WI38 (cell line): ENCODE measurements around the gene AADAC.

Source experiments
- H3K4me3 ChIP-seq: 2 replicates; pipeline ENCODE4 v1.5.1; 2011; ENCODE audit warnings: low read depth, mild to moderate bottlenecking, control low read depth, low read length
- TF ChIP-seq, protein P1 (sequence below): IDR thresholded peaks from 2 replicates; pipeline ENCODE4 v1.5.1; 2012; ENCODE audit warnings: low read depth, mild to moderate bottlenecking, control low read depth, low read length

AADAC gene

DNA sequence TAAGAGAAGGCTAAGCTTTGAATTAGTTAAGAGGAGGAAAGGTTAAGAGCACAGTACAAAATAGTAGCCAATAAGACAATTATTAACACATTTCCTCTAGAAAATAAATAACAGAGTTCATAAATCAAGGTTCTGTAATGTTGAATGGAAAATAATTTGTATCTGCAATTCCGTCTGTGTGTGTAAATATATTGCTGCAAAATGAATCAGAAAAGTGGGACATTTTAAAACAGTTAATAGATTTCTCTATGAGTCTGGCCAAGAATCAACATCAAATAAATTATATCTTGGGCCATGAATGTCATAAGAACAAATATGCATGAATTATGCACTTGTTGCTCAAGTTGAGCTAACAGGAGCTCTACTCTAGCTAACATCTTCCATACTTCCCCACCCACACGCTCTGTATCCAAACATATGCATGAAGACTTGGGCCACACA, 45.3 kb downstream of the AADAC start:
- H3K4me3 ChIP-seq = no peak overlapping the region
- TF ChIP-seq, protein P1, sequence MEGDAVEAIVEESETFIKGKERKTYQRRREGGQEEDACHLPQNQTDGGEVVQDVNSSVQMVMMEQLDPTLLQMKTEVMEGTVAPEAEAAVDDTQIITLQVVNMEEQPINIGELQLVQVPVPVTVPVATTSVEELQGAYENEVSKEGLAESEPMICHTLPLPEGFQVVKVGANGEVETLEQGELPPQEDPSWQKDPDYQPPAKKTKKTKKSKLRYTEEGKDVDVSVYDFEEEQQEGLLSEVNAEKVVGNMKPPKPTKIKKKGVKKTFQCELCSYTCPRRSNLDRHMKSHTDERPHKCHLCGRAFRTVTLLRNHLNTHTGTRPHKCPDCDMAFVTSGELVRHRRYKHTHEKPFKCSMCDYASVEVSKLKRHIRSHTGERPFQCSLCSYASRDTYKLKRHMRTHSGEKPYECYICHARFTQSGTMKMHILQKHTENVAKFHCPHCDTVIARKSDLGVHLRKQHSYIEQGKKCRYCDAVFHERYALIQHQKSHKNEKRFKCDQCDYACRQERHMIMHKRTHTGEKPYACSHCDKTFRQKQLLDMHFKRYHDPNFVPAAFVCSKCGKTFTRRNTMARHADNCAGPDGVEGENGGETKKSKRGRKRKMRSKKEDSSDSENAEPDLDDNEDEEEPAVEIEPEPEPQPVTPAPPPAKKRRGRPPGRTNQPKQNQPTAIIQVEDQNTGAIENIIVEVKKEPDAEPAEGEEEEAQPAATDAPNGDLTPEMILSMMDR = no peak

- H3K4me3 ChIP-seq = no peak overlapping the region
- TF ChIP-seq, protein P1 = no peak
These were observed 46.0 kb downstream of the AADAC start for GRCh38 chr3:151859905-151860304.

DNA sequence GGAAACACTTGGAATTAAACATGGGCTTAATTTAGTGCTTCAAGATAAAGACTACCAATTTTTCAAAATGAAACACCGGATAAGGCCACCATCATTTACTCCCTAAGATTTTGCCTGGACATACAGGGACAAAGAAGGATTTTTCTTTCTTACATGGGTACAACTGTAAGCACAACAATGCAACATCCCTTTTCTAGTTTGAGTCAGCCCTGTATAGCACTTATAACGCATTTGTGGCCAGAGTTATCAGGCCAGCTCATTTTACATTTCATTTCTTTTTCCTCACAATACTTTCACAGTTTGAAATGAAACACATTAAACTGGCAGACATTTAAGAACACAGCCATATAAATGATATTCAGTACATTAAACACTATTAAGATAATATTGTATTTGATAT, 49.7 kb downstream of the AADAC start:
- no peak overlapping the region for H3K4me3 ChIP-seq
- TF ChIP-seq, protein P1 = no peak

DNA sequence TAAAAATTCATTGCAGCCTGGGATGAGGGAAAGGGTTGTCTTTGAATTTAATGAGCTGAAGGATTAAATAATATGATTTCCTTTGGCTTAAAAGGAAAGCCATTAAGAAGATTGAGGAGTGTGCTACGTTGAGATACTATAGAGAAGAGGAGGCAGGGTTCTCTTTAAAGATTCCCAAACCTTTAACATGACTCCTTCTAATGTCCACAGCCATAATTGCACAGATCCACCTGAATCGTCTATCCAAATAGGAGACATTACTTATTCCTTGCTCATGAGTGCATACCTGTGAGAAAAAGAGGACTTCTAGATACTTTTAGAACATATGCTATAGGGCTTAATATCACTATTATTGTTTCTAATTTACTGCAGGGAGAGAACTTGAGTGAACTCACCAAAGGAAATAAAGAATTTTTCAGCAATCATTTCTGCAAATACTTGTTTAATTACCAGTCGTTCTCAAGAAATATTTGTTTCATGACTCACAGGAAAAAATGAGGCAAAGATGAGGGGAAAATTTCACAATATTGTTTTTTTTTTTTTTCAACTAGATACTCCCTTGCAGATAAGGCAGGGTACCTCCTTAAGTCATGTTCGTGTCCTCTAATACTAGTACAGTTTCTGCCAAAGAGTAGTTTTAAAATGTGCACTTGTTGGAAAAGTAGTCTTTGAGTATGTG, 50.6 kb downstream of the AADAC start:
- H3K4me3 ChIP-seq = no peak overlapping the region
- TF ChIP-seq, protein P1 = no peak

DNA sequence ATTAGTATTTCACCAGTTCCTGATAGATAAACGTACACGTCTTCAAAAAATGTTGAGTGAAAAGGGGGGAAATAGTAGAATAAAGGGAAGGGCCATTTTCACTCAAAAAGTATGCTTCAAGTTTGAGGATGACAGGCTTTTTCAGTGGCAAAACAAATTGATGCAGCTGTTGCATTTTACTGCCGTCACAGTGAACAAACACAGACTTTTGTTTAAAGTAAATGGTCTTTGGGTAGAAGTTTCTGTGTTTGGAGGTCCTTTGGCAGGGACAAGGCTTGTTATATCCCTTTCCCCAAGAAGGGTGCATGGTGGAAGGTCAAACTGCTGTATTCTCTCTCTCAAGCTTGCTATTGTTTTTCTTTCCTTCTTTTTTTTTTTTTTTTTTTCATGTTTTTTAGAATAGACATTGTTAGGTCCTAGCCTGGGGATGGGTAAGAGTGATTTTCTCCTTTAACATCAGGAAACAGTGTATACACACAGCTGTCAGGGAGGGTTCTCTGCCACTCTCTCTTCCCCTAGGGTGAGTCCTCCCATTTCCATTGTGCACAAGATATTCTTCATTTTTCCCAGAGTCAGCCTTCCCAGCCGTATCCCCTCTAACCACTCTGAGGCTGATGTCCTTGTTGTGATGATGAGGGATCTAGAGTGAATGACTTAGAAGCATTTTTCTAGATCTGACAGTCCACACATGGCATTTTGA, 52.9 kb downstream of the AADAC start:
- TF ChIP-seq, protein P1 = no peak
- no peak overlapping the region for H3K4me3 ChIP-seq

DNA sequence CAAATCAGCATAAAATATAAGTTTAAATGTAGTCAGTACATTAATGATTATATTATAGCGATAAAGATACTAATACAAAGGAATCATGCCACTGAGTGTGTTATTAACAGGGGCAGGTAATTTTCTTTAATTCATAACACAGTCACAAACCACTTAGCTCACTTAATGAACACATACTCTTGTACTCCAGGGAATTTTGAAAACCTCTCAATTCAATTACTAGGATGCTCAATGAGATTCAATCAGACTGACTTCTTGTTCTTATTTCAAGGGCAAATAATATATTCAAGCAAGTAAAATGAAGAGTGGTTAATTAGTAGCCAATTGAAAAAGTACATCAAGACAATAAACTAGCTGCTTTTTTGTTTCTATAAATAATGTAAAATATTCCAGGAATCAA, 53.8 kb downstream of the AADAC start:
- H3K4me3 ChIP-seq = no peak overlapping the region
- TF ChIP-seq, protein P1 = no peak

DNA sequence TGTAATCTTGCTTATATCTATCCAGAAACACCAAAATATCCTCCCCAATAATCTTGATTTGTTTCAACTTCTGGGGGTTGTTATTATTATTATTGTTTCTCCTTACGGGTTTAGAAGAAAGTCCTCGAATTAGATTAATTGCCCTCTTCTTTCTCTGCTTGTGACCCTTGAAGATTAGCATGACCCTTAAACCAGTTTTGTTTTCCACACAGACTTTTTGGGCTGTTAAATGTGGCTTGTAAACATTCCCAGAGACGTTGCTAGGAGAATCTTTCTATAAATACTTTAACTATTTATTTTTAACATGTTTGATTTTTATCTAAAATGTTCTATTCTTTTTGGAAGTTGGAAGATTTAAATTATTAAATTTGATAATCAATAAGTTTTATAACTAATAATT, 55.3 kb downstream of the AADAC start:
- TF ChIP-seq, protein P1 = no peak
- no peak overlapping the region for H3K4me3 ChIP-seq
